Measurements from ENCODE around the gene MAPK12. TPM values are rescaled to one million over a fixed set of nuclear protein-coding genes. Genes with fewer than 3 reads are reported as not detected.

Gene MAPK12
- total RNA-seq, 1 experiment from 2014 or later, result 21.1 TPM

DNA sequence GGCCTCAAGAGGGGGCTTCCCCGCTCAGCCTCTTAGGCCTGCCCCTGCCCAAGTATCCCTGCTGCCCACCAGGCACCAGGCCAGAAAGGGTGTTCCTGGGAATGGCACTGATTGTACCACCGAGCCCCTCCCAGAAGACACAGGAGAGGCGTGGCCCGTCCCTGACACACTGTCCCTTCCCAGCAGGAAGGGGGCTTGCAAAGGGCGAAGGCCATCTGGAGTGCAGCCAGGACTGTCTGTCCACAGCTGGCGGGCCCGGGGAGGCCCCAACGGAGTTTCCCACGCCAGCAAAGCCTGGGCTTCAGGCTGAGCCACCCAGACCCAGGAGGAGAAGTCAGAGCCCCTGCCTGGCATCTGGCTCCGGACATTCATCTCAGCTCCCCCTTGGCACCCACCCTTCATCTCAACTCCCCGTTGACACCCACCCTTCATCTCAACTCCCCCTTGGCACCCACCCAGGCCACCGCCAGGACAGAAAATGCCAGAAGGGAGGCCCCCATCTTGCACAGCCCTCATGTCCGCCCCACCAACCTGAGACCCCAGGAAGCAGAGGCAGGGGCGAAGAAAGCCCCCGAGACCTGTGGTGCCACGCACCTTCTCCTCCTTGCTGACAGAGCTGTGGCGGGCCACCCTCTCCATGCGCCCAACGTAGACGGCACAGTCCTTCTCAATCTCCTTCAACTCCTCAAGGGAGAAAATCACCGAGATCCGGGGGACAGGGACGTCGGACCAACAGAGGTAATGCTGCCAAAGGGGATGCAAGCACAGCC lies 36.1 kb downstream of the MAPK12 start:
- H3K36me3 Mint-ChIP-seq (ENCODE audit: insufficient read depth, unreplicated experiment), result peaks cover 53% of the 10 kb centered on the region
- no peak for DNase-seq
- H3K27ac Mint-ChIP-seq (ENCODE audit: unreplicated experiment), result no peak overlapping the region
- TF ChIP-seq, protein P1, sequence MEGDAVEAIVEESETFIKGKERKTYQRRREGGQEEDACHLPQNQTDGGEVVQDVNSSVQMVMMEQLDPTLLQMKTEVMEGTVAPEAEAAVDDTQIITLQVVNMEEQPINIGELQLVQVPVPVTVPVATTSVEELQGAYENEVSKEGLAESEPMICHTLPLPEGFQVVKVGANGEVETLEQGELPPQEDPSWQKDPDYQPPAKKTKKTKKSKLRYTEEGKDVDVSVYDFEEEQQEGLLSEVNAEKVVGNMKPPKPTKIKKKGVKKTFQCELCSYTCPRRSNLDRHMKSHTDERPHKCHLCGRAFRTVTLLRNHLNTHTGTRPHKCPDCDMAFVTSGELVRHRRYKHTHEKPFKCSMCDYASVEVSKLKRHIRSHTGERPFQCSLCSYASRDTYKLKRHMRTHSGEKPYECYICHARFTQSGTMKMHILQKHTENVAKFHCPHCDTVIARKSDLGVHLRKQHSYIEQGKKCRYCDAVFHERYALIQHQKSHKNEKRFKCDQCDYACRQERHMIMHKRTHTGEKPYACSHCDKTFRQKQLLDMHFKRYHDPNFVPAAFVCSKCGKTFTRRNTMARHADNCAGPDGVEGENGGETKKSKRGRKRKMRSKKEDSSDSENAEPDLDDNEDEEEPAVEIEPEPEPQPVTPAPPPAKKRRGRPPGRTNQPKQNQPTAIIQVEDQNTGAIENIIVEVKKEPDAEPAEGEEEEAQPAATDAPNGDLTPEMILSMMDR (IDR thresholded peaks at IDR 0.05; ENCODE audit: unreplicated experiment), result no peak
- H3K4me3 Mint-ChIP-seq (ENCODE audit: low read depth, unreplicated experiment), result no peak overlapping the region
- H3K27me3 Mint-ChIP-seq (ENCODE audit: unreplicated experiment), result no peaks in the 10 kb centered on the region
- no peaks in the 10 kb centered on the region for H3K9me3 Mint-ChIP-seq (ENCODE audit: low read depth, unreplicated experiment)
- intact Hi-C loops (cut with micrococcal nuclease; ENCODE audit: unreplicated experiment), result no loop called here
- CTCF ChIA-PET, result no interaction called here
- BruUV-seq (replicated peaks), result no TSS peak
- H3K4me1 Mint-ChIP-seq (ENCODE audit: low read depth, unreplicated experiment), result no peaks in the 10 kb centered on the region

DNA sequence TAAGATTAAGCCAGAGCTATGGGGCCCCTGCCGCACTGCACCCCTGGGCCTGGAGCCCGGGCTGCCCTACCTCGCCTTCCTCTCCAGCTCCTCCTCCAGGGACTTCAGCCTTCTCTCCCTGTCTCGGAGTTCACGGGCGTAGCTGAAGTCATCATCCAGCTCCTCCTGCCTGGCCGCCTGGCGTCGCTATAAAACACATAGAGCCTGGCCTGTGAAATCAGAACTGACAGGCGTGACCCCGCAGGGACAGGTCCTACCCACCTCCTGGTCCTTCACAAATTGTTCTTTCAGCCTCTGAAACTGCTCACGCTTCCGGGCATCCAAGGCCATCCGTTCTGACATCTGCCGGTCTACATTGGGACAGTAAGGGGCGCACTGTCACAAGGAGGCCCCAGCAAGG lies 37.4 kb downstream of the MAPK12 start:
- no peaks in the 10 kb centered on the region for H3K4me1 Mint-ChIP-seq (ENCODE audit: low read depth, unreplicated experiment)
- intact Hi-C loops (cut with micrococcal nuclease; ENCODE audit: unreplicated experiment), result no loop called here
- no TSS peak for BruUV-seq (replicated peaks)
- H3K4me3 Mint-ChIP-seq (ENCODE audit: low read depth, unreplicated experiment), result no peak overlapping the region
- H3K27me3 Mint-ChIP-seq (ENCODE audit: unreplicated experiment), result no peaks in the 10 kb centered on the region
- no peaks in the 10 kb centered on the region for H3K9me3 Mint-ChIP-seq (ENCODE audit: low read depth, unreplicated experiment)
- TF ChIP-seq, protein P1 (IDR thresholded peaks at IDR 0.05; ENCODE audit: unreplicated experiment), result no peak
- no peak overlapping the region for H3K27ac Mint-ChIP-seq (ENCODE audit: unreplicated experiment)
- DNase-seq, result no peak
- H3K36me3 Mint-ChIP-seq (ENCODE audit: insufficient read depth, unreplicated experiment), result peaks cover 57% of the 10 kb centered on the region
- CTCF ChIA-PET, result no interaction called here

DNA sequence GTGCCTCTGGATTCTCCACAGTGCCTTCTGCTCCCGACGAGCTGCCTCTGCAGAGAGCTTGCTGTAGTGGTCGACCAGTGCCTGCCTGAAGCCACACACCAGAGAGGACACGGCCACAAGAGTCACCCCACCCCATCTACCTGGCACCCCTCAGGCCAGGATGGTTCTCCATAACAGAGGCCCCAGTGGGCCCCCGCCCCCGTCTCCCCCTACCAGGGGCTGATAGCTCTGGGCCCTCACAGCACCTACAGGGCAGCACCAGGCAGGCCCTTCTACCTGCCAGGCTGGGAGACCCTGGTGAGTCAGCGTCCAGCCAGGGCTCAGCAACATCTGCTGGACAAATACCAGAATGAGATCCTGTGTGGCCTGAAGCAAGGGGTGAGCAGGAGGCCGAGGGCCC lies 39.0 kb downstream of the MAPK12 start:
- Mint-ChIP-seq H3K4me1 (ENCODE audit: low read depth, unreplicated experiment) (no peaks in the 10 kb centered on the region), H3K9me3 (ENCODE audit: low read depth, unreplicated experiment) (no peaks in the 10 kb centered on the region), H3K27me3 (ENCODE audit: unreplicated experiment) (no peaks in the 10 kb centered on the region), H3K27ac (ENCODE audit: unreplicated experiment) (no peak overlapping the region), H3K4me3 (ENCODE audit: low read depth, unreplicated experiment) (no peak overlapping the region), H3K36me3 (ENCODE audit: insufficient read depth, unreplicated experiment) (peaks cover 70% of the 10 kb centered on the region)
- intact Hi-C loops (cut with micrococcal nuclease; ENCODE audit: unreplicated experiment), result no loop called here
- CTCF ChIA-PET, result no interaction called here
- TF ChIP-seq, protein P1 (IDR thresholded peaks at IDR 0.05; ENCODE audit: unreplicated experiment), result no peak
- no peak for DNase-seq
- no TSS peak for BruUV-seq (replicated peaks)

DNA sequence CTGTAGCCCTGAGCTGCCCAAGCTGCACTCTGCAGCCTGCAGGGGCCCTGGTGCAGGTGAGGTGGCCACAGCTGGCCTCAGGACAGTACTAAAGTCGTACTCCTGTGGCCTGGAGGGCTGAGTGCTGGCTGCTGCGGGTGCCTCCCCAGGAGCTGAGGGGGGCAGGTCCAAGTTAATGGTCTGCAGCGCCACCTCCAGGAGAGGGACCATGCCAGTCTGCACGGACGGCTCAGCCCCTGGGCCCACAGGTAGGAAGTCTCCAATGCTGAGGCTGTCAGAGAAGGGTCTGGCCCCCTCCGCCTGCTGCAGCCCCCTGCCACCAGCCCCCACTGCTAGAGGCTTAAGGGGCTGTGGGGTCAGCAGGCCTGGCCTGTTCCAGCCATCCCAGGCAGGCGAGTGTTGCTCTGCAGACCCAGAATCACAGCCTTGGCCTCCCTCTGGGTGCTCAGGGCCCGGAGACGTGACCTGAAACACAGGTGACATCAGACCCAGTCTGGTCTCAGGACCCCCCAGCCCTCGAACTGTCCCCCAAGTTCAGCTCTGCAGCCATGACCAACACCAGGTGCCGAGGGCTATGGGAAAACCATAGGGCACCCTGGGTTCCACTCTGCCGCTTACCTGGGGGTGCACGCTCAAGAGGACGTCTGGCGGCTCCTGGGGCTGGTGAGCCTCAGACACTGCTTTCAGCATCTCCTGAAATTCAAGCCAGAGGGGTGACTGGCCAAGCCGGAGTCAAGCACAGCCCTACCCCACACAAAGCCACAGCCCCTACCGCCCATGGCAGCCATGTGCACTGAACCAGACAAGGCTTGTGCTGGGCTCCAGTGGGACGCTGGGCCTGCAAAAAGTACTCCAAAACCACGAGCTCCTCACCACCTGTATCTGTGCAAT lies 39.8 kb downstream of the MAPK12 start:
- BruUV-seq (replicated peaks), result no TSS peak
- no peaks in the 10 kb centered on the region for H3K27me3 Mint-ChIP-seq (ENCODE audit: unreplicated experiment)
- no peak for DNase-seq
- CTCF ChIA-PET, result no interaction called here
- no peak overlapping the region for H3K27ac Mint-ChIP-seq (ENCODE audit: unreplicated experiment)
- H3K4me1 Mint-ChIP-seq (ENCODE audit: low read depth, unreplicated experiment), result no peaks in the 10 kb centered on the region
- no peak overlapping the region for H3K4me3 Mint-ChIP-seq (ENCODE audit: low read depth, unreplicated experiment)
- TF ChIP-seq, protein P1 (IDR thresholded peaks at IDR 0.05; ENCODE audit: unreplicated experiment), result no peak
- intact Hi-C loops (cut with micrococcal nuclease; ENCODE audit: unreplicated experiment), result no loop called here
- peaks cover 71% of the 10 kb centered on the region for H3K36me3 Mint-ChIP-seq (ENCODE audit: insufficient read depth, unreplicated experiment)
- H3K9me3 Mint-ChIP-seq (ENCODE audit: low read depth, unreplicated experiment), result no peaks in the 10 kb centered on the region
